Eye (tissue), 1 donor: Measurements from ENCODE around the gene CAMKK2.

Source experiments
- DNase-seq: peaks from one replicate; pipeline ENCODE4 v3.0.0-alpha.2; 2015

CAMKK2 gene

GRCh38 chr12:121189619-121190155 lies 106.8 kb downstream of the CAMKK2 start:
- no peak for DNase-seq

- no peak for DNase-seq
Measured at GRCh38 chr12:121189131-121189530, 107.4 kb downstream of the CAMKK2 start.

GRCh38 chr12:121188227-121188626 lies 108.3 kb downstream of the CAMKK2 start:
- DNase-seq, result no peak
